Measurements from ENCODE around the gene DUSP12. TPM values are rescaled to one million over a fixed set of nuclear protein-coding genes. Genes with fewer than 3 reads are reported as not detected.

DUSP12 gene
- total RNA-seq, 2 donors from 2014 or later, result 17.3 to 27.9 TPM

GRCh38 chr1:161730050-161730564, 19.5 kb upstream of the DUSP12 start:
- TF ChIP-seq CTCF (IDR thresholded peaks at IDR 0.05), result no peak

GRCh38 chr1:161731241-161731640, 18.3 kb upstream of the DUSP12 start:
- Histone ChIP-seq H3K36me3 (no peaks in the 10 kb centered on the region), H3K4me1 (ENCODE audit: control insufficient read depth in 1 of 2, low read depth in 2 of 2) (peaks cover 0 to 6% of the 10 kb centered on the region in 2 donors), H3K27ac (no peak overlapping the region), H3K4me3 (no peak overlapping the region), H3K27me3 (replicated peaks; ENCODE audit: insufficient read depth) (no peaks in the 10 kb centered on the region), H3K9me3 (no peaks in the 10 kb centered on the region)
- no peak for ATAC-seq (ENCODE audit: insufficient number of reproducible peaks, low FRiP score, low read depth)
- TF ChIP-seq CTCF (IDR thresholded peaks at IDR 0.05), result no peak
- no peak for DNase-seq (ENCODE audit: low spot score)

More at GRCh38 chr1:161730050-161730564, 19.5 kb upstream of the DUSP12 start:
- peaks cover 0 to 17% of the 10 kb centered on the region in 2 donors for H3K4me1 ChIP-seq (ENCODE audit: control insufficient read depth in 1 of 2, low read depth in 2 of 2)
- ATAC-seq (ENCODE audit: insufficient number of reproducible peaks, low FRiP score, low read depth) (no peak), DNase-seq (ENCODE audit: low spot score) (no peak)
- H3K4me3 ChIP-seq, result no peak overlapping the region
- no peaks in the 10 kb centered on the region for H3K36me3 ChIP-seq
- no peaks in the 10 kb centered on the region for H3K9me3 ChIP-seq
- H3K27me3 ChIP-seq (replicated peaks; ENCODE audit: insufficient read depth), result no peaks in the 10 kb centered on the region
- H3K27ac ChIP-seq, result no peak overlapping the region

GRCh38 chr1:161731981-161732718, 17.4 kb upstream of the DUSP12 start:
- Histone ChIP-seq H3K27me3 (replicated peaks; ENCODE audit: insufficient read depth) (no peaks in the 10 kb centered on the region), H3K36me3 (no peaks in the 10 kb centered on the region), H3K4me1 (ENCODE audit: control insufficient read depth in 1 of 2, low read depth in 2 of 2) (peaks cover 0 to 6% of the 10 kb centered on the region in 2 donors), H3K4me3 (no peak overlapping the region), H3K9me3 (no peaks in the 10 kb centered on the region), H3K27ac (no peak overlapping the region)
- TF ChIP-seq CTCF (IDR thresholded peaks at IDR 0.05), result no peak
- ATAC-seq (ENCODE audit: insufficient number of reproducible peaks, low FRiP score, low read depth), result no peak
- DNase-seq (ENCODE audit: low spot score), result no peak

GRCh38 chr1:161733526-161733925, 16.1 kb upstream of the DUSP12 start:
- Histone ChIP-seq H3K4me1 (ENCODE audit: control insufficient read depth in 1 of 2, low read depth in 2 of 2) (no peaks in the 10 kb centered on the region), H3K27ac (no peak overlapping the region), H3K4me3 (no peak overlapping the region), H3K27me3 (replicated peaks; ENCODE audit: insufficient read depth) (no peaks in the 10 kb centered on the region), H3K9me3 (no peaks in the 10 kb centered on the region), H3K36me3 (no peaks in the 10 kb centered on the region)
- no peak for TF ChIP-seq CTCF (IDR thresholded peaks at IDR 0.05)
- DNase-seq (ENCODE audit: low spot score) (no peak), ATAC-seq (ENCODE audit: insufficient number of reproducible peaks, low FRiP score, low read depth) (no peak)

GRCh38 chr1:161735837-161736236, 13.7 kb upstream of the DUSP12 start:
- no peaks in the 10 kb centered on the region for H3K9me3 ChIP-seq
- TF ChIP-seq CTCF (IDR thresholded peaks at IDR 0.05), result no peak
- DNase-seq (ENCODE audit: low spot score) (no peak), ATAC-seq (ENCODE audit: insufficient number of reproducible peaks, low FRiP score, low read depth) (no peak)
- H3K4me3 ChIP-seq, result no peak overlapping the region
- no peak overlapping the region for H3K27ac ChIP-seq
- no peaks in the 10 kb centered on the region for H3K36me3 ChIP-seq
- H3K27me3 ChIP-seq (replicated peaks; ENCODE audit: insufficient read depth), result no peaks in the 10 kb centered on the region
- no peaks in the 10 kb centered on the region for H3K4me1 ChIP-seq (ENCODE audit: control insufficient read depth in 1 of 2, low read depth in 2 of 2)

All from thoracic aorta (tissue), 2 donors.